GM12878 (cell line): ENCODE measurements around the gene SPHK2. TPM values are rescaled to one million over a fixed set of nuclear protein-coding genes. Genes with fewer than 3 reads are reported as not detected.

ENCODE experiments used
- ATAC-seq: fragments of 200-7000 bp; cut with Tn5 transposase; 3 replicates; pipeline ENCODE4 v1.9.1; 2020; ENCODE audit warnings: mild to moderate bottlenecking, moderate library complexity
- BruUV-seq: library from RNA; stranded (reverse); fragments of 400-500 nt; replicated peaks from 2 replicates; lab custom pipeline; 2021; lab: Mats Ljungman, UMichigan
- CTCF ChIA-PET: fragments of 300-600 bp; sonication (Branson Sonifier 250); formaldehyde crosslinking; extraction: SDS; loops from one replicate; lab custom pipeline; 2021; ENCODE audit warnings: inconsistent platforms; lab: Yijun Ruan, JAX
- POLR2A ChIA-PET: fragments of 350-600 bp; formaldehyde crosslinking; extraction: SDS; loops from one replicate; lab custom pipeline; 2021; ENCODE audit warnings: inconsistent platforms; lab: Charles Lee
- RAD21 ChIA-PET: fragments of 300-600 bp; sonication (Branson Sonifier 250); formaldehyde crosslinking; loops from one replicate; lab custom pipeline; 2023; ENCODE audit warnings: antibody characterized with exemption; ENCODE audit not compliant: unreplicated experiment; lab: Charles Lee
- SMC1A ChIA-PET: fragments of 300-600 bp; sonication (Branson Sonifier 250); formaldehyde crosslinking; loops from one replicate; lab custom pipeline; 2023; ENCODE audit not compliant: unreplicated experiment, uncharacterized antibody; lab: Charles Lee
- DNase-seq: peaks from one replicate; pipeline ENCODE4 v3.0.0-alpha.2; 2011; ENCODE audit warnings: low read depth, low spot score
- FAIRE-seq: peaks from 3 replicates; lab custom pipeline; 2011; peaks lifted over from hg19 to GRCh38; lab: Jason Lieb, UNC
- H2AFZ ChIP-seq: 2 replicates; pipeline ENCODE4 v1.6.0; 2011; ENCODE audit warnings: low read depth, low read length, control low read depth; ENCODE audit not compliant: control insufficient read depth
- H3K27ac ChIP-seq: 2 replicates; pipeline ENCODE4 v1.5.1; 2011; ENCODE audit warnings: control low read depth; ENCODE audit not compliant: control insufficient read depth, insufficient read depth
- H3K27me3 ChIP-seq, 2 experiments: replicated peaks in 1 of 2; 2 replicates each; pipeline versions ENCODE4 v1.6.0 to v1.6.1; 2011; ENCODE audit warnings: low read length in 1 of 2; ENCODE audit not compliant: control insufficient read depth in 2 of 2, insufficient read depth in 2 of 2
- H3K36me3 ChIP-seq, 2 experiments: 2 replicates each; pipeline ENCODE4 v1.5.1; 2011; ENCODE audit warnings: low read length in 1 of 2; ENCODE audit not compliant: control insufficient read depth in 2 of 2, insufficient read depth in 2 of 2
- H3K4me1 ChIP-seq: 2 replicates; pipeline ENCODE4 v1.6.1; 2011; ENCODE audit warnings: mild to moderate bottlenecking, low read length, moderate library complexity, mixed read lengths; ENCODE audit not compliant: control insufficient read depth, insufficient read depth
- H3K4me2 ChIP-seq: 2 replicates; pipeline ENCODE4 v1.6.0; 2011; ENCODE audit warnings: control low read depth; ENCODE audit not compliant: control insufficient read depth, insufficient read depth
- H3K4me3 ChIP-seq: fragments of 200-600 bp; sonication (generic); 2 replicates; pipeline ENCODE4 v1.5.1; 2016
- H3K79me2 ChIP-seq: 2 replicates; pipeline ENCODE4 v1.6.0; 2011; ENCODE audit warnings: low read length; ENCODE audit not compliant: control insufficient read depth, insufficient read depth
- H3K9ac ChIP-seq: 2 replicates; pipeline ENCODE4 v1.8.0; 2011; ENCODE audit warnings: low read length, control low read depth, mixed read lengths; ENCODE audit not compliant: control insufficient read depth, insufficient read depth
- H3K9me3 ChIP-seq: replicated peaks from 3 replicates; pipeline ENCODE4 v1.5.1; 2011; ENCODE audit warnings: mild to moderate bottlenecking, low read length; ENCODE audit not compliant: control insufficient read depth, insufficient read depth
- H4K20me1 ChIP-seq: 2 replicates; pipeline ENCODE4 v1.6.0; 2011; ENCODE audit not compliant: control insufficient read depth, insufficient read depth
- BRCA1 ChIP-seq: IDR thresholded peaks from 2 replicates; pipeline ENCODE4 v1.6.1; 2011; ENCODE audit warnings: low read depth, low read length, improper control_type of control experiment
- FOS ChIP-seq: IDR thresholded peaks from 3 replicates; pipeline ENCODE4 v1.6.1; 2011; ENCODE audit warnings: borderline replicate concordance; ENCODE audit not compliant: insufficient read length; ENCODE audit errors: extremely low read depth
- MEF2B ChIP-seq: fragments of 450-650 bp; IDR thresholded peaks from 2 replicates; pipeline ENCODE4 v1.6.1; 2018; ENCODE audit warnings: mild to moderate bottlenecking, moderate library complexity; ENCODE audit not compliant: partially characterized antibody, poor library complexity, severe bottlenecking
- MTA2 ChIP-seq: fragments of 450-650 bp; IDR thresholded peaks from 2 replicates; pipeline ENCODE4 v1.6.1; 2016; ENCODE audit warnings: low read depth, mild to moderate bottlenecking, moderate library complexity
- NKRF ChIP-seq: fragments of 450-650 bp; conservative IDR thresholded peaks from 2 replicates; pipeline ENCODE4 v1.6.1; 2017; ENCODE audit warnings: mild to moderate bottlenecking, moderate library complexity
- WGBS: methylation state at CpG from one replicate; pipeline ENCODE4 v1.1.6; 2016; ENCODE audit warnings: low lambda C conversion rate; ENCODE audit not compliant: insufficient replicate concordance, insufficient coverage; ENCODE audit errors: missing lambda C conversion rate; 5-methylcytosine and 5-hydroxymethylcytosine counted together
- in situ Hi-C: fragments of 300-500 bp; cut with MboI; formaldehyde crosslinking; loops from 9 replicates; pipeline ENCODE4 v1.14.3; 2018; ENCODE audit warnings: mixed read lengths
- intact Hi-C: fragments of 100-400 bp; cut with micrococcal nuclease; formaldehyde crosslinking; loops from one replicate; pipeline ENCODE4 v1.14.2; 2022; ENCODE audit not compliant: unreplicated experiment
- polyA plus RNA-seq, 11 experiments: library from polyadenylated mRNA; depleted of rRNA in 4 of 11; unstranded in 6 of 11; stranded (reverse) in 5 of 11; fragments of >200 nt; fragmentation: Nextera tagmentation in 4 of 11; fragmentation: Illumina TruSeq in 1 of 11; extraction: Ambion mirVana in 4 of 11; extraction: Trizol in 1 of 11; gene quantifications; 1 replicate in 1 of 11; 2 replicates in 10 of 11; pipeline versions ENCODE4 v1.2.1 to v1.2.3, GENCODE V29; 2011 to 2016; ENCODE audit warnings: inconsistent platforms in 2 of 11, missing spikeins in 2 of 11, low read depth in 1 of 11
- total RNA-seq, 4 experiments: library from RNA; depleted of rRNA in 3 of 4; stranded (reverse); fragments of >200 nt in 3 of 4; fragmentation: Illumina TruSeq in 1 of 4; extraction: Trizol in 1 of 4; gene quantifications; 2 replicates each; pipeline versions ENCODE4 v1.2.1 to v1.2.3, GENCODE V29; 2013 to 2021

SPHK2 gene
- total and polyA plus RNA-seq, 10 of the 15 experiments (the other 5 are each of a cell fraction or from before 2014, with no cell fraction given): 0.37 to 40.5 (median 11.2) TPM

DNA sequence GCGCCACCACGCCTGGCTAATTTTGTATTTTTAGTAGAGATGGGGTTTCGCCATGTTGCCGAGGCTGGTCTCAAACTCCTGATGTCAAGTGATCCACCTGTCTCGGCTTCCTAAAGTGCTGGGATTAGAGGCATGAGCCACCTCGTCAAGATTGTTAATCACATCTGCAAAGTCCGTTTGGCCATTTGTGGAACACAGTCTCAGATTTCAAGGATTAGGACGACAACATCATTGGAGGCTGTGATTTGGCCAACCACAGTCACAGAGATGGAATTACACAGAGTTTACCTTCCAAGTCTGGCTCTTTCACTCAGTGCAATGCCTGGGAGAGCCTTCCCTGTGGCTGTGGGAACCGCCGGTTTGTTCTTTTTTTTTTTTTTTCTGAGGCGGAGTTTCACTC lies 49.5 kb upstream of the SPHK2 start:
- no peak for TF ChIP-seq MTA2
- TF ChIP-seq NKRF: no peak
- no peak for TF ChIP-seq BRCA1
- no peak for TF ChIP-seq FOS
- no peak for TF ChIP-seq MEF2B
- intact Hi-C loops (no loop called here), in situ Hi-C loops (loop anchor here (25.0 kb wide), 1 partner anchor 708 kb away; the partner anchor contains the start of gene TPRX2)
- Histone ChIP-seq H3K79me2 (no peaks in the 10 kb centered on the region), H3K4me3 (no peak overlapping the region), H3K36me3 (no peaks in the 10 kb centered on the region), H3K4me1 (no peaks in the 10 kb centered on the region), H3K4me2 (no peak overlapping the region), H2AFZ (no peak overlapping the region), H4K20me1 (no peaks in the 10 kb centered on the region), H3K27me3 (peaks cover 0 to 3% of the 10 kb centered on the region in 2 experiments; a peak in 2 of 4 replicates), H3K27ac (no peak overlapping the region), H3K9me3 (no peaks in the 10 kb centered on the region), H3K9ac (no peak overlapping the region)
- DNase-seq (no peak), FAIRE-seq (no peak), ATAC-seq (no peak)
- ChIA-PET POLR2A (no interaction called here), SMC1A (no interaction called here), CTCF (interaction anchor here (1.3 kb wide), 1 partner anchor 15 kb away, joined by 3 read pairs; no protein-coding TSS in a partner anchor), RAD21 (no interaction called here)
- 54% methylated on average over 10 of the region's 11 CpGs for WGBS
- no TSS peak for BruUV-seq
